ENCODE measurements around the gene CD200.
"Not testable (repeated sequence)": the region's sequence is repeated elsewhere in the genome, so short reads cannot be mapped to it uniquely, and the experiment has no call there.

Gene CD200

GRCh38 chr3:112362221-112362620, 29.3 kb downstream of the CD200 start:
- DNase-seq, result no peak

GRCh38 chr3:112364291-112364690, 31.3 kb downstream of the CD200 start:
- no peak for DNase-seq

- no peak for DNase-seq
Measured at GRCh38 chr3:112365035-112365434, 32.1 kb downstream of the CD200 start.

DNA sequence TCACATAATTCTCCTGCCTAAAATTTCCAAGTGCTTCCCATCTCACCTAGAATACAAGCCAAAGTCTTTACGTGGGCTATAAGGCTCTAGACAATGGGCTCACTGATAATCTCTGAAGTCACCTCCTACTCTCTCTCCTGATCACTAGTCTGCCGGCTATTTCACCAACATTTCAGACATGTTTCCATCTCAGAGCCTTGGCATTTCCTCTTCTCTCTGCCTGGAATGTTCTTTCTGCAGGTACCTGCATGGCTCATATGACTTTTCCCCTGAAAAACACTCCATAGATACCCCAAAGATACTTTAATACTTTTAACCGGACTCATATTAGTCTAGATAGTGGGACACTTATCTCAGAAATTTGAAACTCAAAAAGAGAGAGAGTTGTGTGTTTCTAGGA, 32.7 kb downstream of the CD200 start:
- DNase-seq, result no peak

GRCh38 chr3:112366522-112366921, 33.6 kb downstream of the CD200 start:
- DNase-seq, result no peak

DNA sequence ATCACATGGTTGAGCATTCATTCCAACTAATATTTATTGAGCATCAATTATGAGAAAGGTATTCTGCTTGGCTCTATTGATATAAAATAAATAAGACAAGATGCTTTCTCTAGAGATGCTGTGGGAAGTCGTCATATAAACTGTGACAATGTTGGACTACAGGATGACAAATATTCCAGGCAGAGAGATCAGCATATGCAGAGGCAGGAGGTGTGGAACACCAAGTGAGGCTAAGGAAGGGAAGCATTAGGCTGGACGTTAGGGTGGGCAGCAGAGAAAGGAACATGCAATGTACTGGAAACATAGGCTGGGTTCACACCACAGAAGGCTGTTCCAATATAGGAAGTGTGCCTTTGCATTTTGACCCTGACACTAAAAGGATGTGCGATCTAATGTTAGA, 38.6 kb downstream of the CD200 start:
- no peak for DNase-seq

- DNase-seq, result no peak
Measured at GRCh38 chr3:112372396-112372795, 39.4 kb downstream of the CD200 start.

- no peak for DNase-seq
Measured at GRCh38 chr3:112373476-112373875, 40.5 kb downstream of the CD200 start.

DNA sequence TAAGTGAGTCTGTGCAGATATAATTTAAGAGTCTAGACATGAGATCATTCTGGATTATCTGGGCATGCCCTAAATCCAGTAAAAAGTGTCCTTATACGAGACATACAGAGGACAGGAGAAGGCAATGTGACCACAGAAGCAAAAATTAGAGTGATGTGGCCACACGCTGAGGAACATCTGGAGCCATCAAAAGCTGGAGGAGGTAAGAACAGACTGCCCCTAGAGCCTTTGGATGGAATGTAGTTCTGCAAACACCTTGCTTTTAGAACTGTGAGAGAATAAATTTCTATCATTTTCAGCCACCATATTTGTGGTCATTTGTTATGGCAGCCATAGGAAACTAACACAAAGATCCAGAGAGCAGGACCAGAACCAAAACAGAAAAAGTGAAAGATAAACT, 41.0 kb downstream of the CD200 start:
- no peak for DNase-seq

- no peak for DNase-seq
Measured at GRCh38 chr3:112374333-112374734, 41.4 kb downstream of the CD200 start.

DNA sequence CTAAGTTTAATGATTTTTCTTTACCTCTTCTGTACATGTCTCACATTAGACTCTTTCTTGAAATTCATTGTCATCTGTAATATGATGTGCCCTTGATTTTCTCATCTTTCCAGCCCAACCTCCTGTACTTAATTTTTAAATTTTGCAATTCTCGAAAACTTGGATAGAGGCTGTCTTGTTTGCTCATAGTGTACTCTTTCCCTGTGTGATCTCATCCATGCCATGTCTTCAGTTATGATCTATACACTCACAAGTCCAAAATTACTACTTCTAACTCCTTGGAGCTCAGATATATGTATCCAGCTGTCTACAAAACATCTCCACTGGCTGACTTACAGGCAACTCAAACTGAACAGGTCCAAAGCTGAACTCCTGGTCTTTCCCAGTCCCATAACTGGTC, 42.2 kb downstream of the CD200 start:
- DNase-seq, result no peak

- no peak for DNase-seq
Measured at GRCh38 chr3:112376241-112376911, 43.4 kb downstream of the CD200 start.

DNA sequence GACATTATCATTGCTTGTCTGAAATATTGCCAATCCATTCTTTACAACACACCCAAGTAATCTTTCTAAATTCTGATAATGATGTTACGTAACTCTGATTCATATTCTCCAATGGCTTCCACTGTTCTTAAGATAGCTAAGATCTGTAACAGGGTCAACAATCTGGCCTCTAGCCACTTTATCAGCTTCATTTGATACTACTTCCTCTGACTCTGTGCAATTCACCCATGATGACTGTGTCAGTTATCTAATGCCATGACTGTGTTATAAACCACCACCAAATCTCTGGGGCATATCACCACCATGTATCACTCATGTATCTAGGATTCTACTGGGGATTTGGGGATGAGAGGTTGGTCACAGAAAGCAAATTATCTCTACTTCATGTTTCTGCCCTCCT, 44.0 kb downstream of the CD200 start:
- DNase-seq, result no peak

GRCh38 chr3:112377568-112378071, 44.7 kb downstream of the CD200 start:
- no peak for DNase-seq

GRCh38 chr3:112378347-112378746, 45.4 kb downstream of the CD200 start:
- DNase-seq, result not testable (repeated sequence)

GRCh38 chr3:112379020-112379690, 46.2 kb downstream of the CD200 start:
- no peak for DNase-seq

GRCh38 chr3:112381673-112382542, 49.0 kb downstream of the CD200 start:
- no peak for DNase-seq

GRCh38 chr3:112382543-112383160, 49.7 kb downstream of the CD200 start:
- no peak for DNase-seq

DNA sequence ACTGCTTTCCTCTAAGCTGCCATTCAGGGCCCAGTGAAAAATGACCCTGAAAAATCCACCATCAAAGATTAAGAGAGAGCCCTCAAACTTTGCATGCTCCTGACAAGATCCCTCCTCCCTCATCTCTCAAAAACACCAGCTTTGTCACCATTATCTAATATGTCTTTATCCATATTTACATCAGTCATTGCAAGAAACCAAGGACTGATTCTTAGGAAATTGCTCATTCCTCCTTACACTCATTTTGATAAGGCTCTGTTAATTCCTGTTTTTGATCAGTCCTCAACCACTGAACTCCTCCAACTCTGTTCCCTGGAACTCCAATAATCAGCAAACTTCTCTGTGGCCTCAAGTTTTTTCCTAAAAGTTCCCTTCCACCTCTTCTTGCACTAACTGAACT, 51.8 kb downstream of the CD200 start:
- no peak for DNase-seq

DNA sequence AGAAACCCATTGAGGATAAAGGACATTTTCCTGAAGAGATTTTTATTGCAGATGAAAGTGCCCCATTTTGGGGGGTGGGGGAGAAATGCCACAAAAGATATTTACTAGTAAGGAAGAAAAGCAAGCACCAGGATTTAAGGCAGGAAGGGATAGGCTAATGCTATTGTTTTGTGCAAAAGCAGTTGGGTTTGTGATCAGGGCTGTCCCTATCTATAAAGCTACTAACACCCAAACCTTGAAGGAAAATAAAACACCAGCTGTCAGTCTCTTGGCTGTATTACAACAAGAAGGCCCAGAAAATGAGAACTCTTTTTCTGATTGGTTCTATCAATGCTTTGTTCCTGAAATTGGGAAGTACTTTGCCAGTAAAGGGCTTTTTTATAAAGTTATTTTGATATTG, 56.0 kb downstream of the CD200 start:
- DNase-seq, result no peak

DNA sequence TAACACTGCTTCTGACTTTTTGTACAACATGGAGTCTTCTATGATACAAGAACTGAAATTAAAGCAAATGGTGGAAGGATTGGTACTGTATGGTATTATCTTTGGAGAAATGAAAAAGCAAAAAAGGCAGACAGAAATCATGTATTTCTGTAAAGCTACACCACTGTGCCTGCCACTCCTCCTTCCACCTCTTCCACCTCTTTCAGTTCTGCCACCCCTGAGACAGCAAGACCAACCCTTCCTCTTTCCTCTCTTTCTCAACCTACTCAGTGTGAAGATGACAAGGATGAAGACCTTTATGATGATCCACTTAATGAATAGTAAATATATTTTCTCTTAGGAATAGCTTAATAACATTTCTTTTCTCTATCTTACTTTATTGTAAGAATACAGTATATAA, 57.0 kb downstream of the CD200 start:
- no peak for DNase-seq

DNA sequence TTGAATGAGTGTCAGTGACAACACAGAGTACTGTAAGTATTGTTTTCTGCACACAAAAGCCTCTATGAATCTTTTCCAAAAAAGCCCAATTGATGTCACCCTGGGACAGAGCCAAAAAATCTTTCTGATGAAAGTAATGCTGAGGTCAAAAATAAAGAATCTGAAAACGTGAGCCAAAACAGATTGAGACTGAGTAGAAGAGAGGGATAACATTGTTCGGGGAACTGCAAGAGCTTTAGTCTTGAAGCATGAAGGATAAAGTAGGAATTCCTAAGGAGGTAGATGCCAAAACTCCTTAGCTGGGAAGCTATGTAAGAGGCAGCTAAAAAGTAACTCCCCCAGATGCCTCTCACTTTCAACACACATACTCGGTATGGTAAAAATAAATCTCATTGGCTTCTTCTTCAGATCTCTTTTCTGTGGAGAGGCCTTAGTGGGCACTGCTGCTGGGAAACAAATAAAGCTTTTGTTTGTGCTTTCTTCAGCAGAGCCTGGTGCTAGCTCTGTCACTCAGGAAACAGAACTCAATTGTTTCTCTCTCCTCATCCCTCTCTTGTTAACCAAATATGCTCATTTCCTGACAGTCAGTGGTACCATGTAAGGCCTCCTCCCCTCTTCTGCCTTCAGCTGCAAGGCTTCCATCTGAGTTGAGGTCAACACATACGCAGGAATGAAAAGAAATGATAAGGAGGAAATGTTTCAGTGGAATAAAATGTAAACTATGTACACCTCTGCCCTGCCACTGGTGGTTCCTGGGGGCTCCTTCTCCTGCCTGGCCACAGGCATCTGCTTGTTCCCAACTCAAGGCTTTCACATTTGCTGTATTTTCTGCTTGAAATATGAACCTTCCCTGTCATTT, 58.1 kb downstream of the CD200 start:
- DNase-seq, result peak in 10 of 14 donors; percentile 3 to 80 (median 51)
